Type B pancreatic cell (in vitro differentiated cells): ENCODE measurements around the gene ZBTB11. TPM values are rescaled to one million over a fixed set of nuclear protein-coding genes. Genes with fewer than 3 reads are reported as not detected.

Experiments
- DNase-seq: peaks from one replicate; pipeline ENCODE4 v3.0.0; 2021; ENCODE audit warnings: mixed read lengths; ENCODE audit not compliant: unreplicated experiment; ENCODE audit errors: extremely low spot score
- H3K27ac Mint-ChIP-seq: 2 replicates; pipeline ENCODE4 v1.8.0; 2021; ENCODE audit warnings: mild to moderate bottlenecking, mixed read lengths
- H3K27me3 Mint-ChIP-seq: 2 replicates; pipeline ENCODE4 v1.8.0; 2021; ENCODE audit warnings: mixed read lengths
- H3K36me3 Mint-ChIP-seq: 2 replicates; pipeline ENCODE4 v1.8.0; 2021; ENCODE audit warnings: mixed read lengths
- H3K4me1 Mint-ChIP-seq: one replicate; pipeline ENCODE4 v1.8.0; 2021; ENCODE audit warnings: mixed read lengths; ENCODE audit not compliant: unreplicated experiment
- H3K4me3 Mint-ChIP-seq: 2 replicates; pipeline ENCODE4 v1.8.0; 2021; ENCODE audit warnings: mild to moderate bottlenecking, mixed read lengths
- H3K9me3 Mint-ChIP-seq: 2 replicates; pipeline ENCODE4 v1.8.0; 2021; ENCODE audit warnings: mixed read lengths
- total RNA-seq: library from RNA; stranded (reverse); gene quantifications from 2 replicates; pipeline ENCODE4 v1.2.1, GENCODE V29; 2021; ENCODE audit warnings: low replicate concordance
- TF ChIP-seq, protein P1 (sequence below): fragments of 200-600 bp; sonication (generic); conservative IDR thresholded peaks from 2 replicates; pipeline ENCODE4 v1.5.0; 2021; ENCODE audit warnings: antibody characterized with exemption, mild to moderate bottlenecking

Gene ZBTB11
- total RNA-seq, 1 donor from 2014 or later, result 18.4 TPM

DNA sequence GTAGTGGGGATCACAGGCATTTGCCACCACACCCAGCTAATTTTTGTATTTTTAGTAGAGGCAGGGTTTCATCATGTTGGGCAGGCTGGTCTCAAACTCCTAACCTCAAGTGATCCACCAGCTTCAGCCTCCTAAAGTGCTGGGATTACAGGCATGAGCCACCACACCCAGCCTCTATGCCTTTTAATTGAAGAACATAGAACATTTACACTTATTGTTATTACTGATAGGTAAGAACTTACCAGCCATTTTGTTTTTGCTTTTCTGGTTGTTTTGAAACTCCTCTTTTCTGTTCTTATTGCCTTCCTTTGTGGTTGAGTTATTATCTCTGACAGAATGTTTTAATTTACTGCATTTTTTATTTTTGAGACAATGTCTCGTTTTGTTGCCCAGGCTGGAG is 73.7 kb downstream of the ZBTB11 start:
- no peaks in the 10 kb centered on the region for H3K4me1 Mint-ChIP-seq
- no peak for DNase-seq
- peaks cover 3% of the 10 kb centered on the region for H3K36me3 Mint-ChIP-seq
- H3K4me3 Mint-ChIP-seq, result no peak overlapping the region
- H3K27me3 Mint-ChIP-seq, result no peaks in the 10 kb centered on the region
- H3K9me3 Mint-ChIP-seq, result no peaks in the 10 kb centered on the region
- H3K27ac Mint-ChIP-seq, result no peak overlapping the region
- TF ChIP-seq, protein P1, sequence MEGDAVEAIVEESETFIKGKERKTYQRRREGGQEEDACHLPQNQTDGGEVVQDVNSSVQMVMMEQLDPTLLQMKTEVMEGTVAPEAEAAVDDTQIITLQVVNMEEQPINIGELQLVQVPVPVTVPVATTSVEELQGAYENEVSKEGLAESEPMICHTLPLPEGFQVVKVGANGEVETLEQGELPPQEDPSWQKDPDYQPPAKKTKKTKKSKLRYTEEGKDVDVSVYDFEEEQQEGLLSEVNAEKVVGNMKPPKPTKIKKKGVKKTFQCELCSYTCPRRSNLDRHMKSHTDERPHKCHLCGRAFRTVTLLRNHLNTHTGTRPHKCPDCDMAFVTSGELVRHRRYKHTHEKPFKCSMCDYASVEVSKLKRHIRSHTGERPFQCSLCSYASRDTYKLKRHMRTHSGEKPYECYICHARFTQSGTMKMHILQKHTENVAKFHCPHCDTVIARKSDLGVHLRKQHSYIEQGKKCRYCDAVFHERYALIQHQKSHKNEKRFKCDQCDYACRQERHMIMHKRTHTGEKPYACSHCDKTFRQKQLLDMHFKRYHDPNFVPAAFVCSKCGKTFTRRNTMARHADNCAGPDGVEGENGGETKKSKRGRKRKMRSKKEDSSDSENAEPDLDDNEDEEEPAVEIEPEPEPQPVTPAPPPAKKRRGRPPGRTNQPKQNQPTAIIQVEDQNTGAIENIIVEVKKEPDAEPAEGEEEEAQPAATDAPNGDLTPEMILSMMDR, result no peak

DNA sequence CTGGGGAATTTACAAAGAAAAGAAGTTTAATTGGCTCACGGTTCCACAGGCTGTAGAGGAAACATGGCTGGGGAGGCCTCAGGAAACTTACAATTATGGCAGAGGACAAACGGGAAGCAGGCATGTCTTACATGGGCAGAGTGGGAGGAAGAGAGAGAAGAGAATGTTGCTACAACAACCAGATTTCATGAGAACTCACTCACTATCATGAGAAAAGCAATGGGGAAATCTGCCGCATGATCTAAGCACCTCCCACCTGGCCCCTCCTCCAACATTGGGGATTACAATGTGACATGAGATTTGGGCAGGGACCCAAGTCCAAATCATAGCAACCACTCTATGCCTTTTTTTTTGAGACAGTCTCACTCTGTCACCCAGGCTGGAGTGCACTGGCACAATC is 74.2 kb downstream of the ZBTB11 start:
- Mint-ChIP-seq H3K4me1 (no peaks in the 10 kb centered on the region), H3K4me3 (no peak overlapping the region), H3K27me3 (no peaks in the 10 kb centered on the region), H3K9me3 (no peaks in the 10 kb centered on the region), H3K36me3 (peaks cover 3% of the 10 kb centered on the region), H3K27ac (no peak overlapping the region)
- TF ChIP-seq, protein P1, result no peak
- DNase-seq, result no peak

Other genes starting within 250 kb of the ZBTB11 start
- gene SENP7, start 163.9 kb downstream of the ZBTB11 start, total RNA-seq, result 20.1 and 33.6 TPM in 2 replicates
- 28.5 and 31.9 TPM in 2 replicates for gene TRMT10C, start 115.3 kb downstream of the ZBTB11 start, total RNA-seq
- 154 and 163 TPM in 2 replicates for gene PCNP, start 103.0 kb downstream of the ZBTB11 start, total RNA-seq
- gene RPL24, start 9.6 kb upstream of the ZBTB11 start, total RNA-seq, result 1,197 and 1,373 TPM in 2 replicates
- 11.3 and 24.2 TPM in 2 replicates for gene CEP97, start 47.5 kb upstream of the ZBTB11 start, total RNA-seq
- gene NXPE3, start 102.1 kb upstream of the ZBTB11 start, total RNA-seq, result 3.8 and 12.5 TPM in 2 replicates
- gene NFKBIZ, start 172.4 kb upstream of the ZBTB11 start, total RNA-seq, result 54.1 and 87.6 TPM in 2 replicates